GM18858 (cell line): ENCODE data around the gene SLC35A2.
A peak's percentile ranks its signal among the peaks of the same experiment; 100 is the strongest.

Experiments
- ATAC-seq: cut with Tn5 transposase; IDR thresholded peaks from one replicate; pipeline ENCODE4 v1.9.1; 2021; ENCODE audit not compliant: unreplicated experiment

SLC35A2 gene

GRCh38 chrX:48911412-48912182 lies at the start of gene SLC35A2:
Gene SLC35A2, minus strand, starts transcription at chrX:48911646. Its CDS starts 10 bp downstream, at chrX:48911636.
- peak; percentile 35 for ATAC-seq

- ATAC-seq: no peak
These were observed 48.8 kb upstream of the SLC35A2 start for GRCh38 chrX:48960291-48960690.

GRCh38 chrX:48958635-48959094 lies 47.2 kb upstream of the SLC35A2 start:
- ATAC-seq: no peak

GRCh38 chrX:48957827-48958634 lies 46.6 kb upstream of the SLC35A2 start:
- ATAC-seq: peak; percentile 81

- ATAC-seq: peak; percentile 23
These were observed 46.0 kb upstream of the SLC35A2 start, which contains the start of gene OTUD5 for GRCh38 chrX:48957477-48957826. Gene OTUD5, minus strand, starts transcription at chrX:48957607. Its CDS starts 37 bp downstream, at chrX:48957570.

- no peak for ATAC-seq
These were observed 45.4 kb upstream of the SLC35A2 start for GRCh38 chrX:48956728-48957414.

GRCh38 chrX:48948589-48948988 lies 37.1 kb upstream of the SLC35A2 start:
- no peak for ATAC-seq

GRCh38 chrX:48945517-48946348 lies 34.3 kb upstream of the SLC35A2 start:
- ATAC-seq: no peak

- no peak for ATAC-seq
These were observed 31.4 kb upstream of the SLC35A2 start for GRCh38 chrX:48942895-48943294.

- ATAC-seq: no peak
These were observed 29.0 kb upstream of the SLC35A2 start for GRCh38 chrX:48940404-48940955.

GRCh38 chrX:48939524-48940228 lies 28.2 kb upstream of the SLC35A2 start:
- no peak for ATAC-seq

- ATAC-seq: peak; percentile 43
These were observed 27.4 kb upstream of the SLC35A2 start for GRCh38 chrX:48938721-48939425.

GRCh38 chrX:48937054-48937907 lies 25.8 kb upstream of the SLC35A2 start:
- ATAC-seq: peak; percentile 37

- no peak for ATAC-seq
These were observed 25.1 kb upstream of the SLC35A2 start for GRCh38 chrX:48936429-48937053.

- ATAC-seq: no peak
These were observed 23.8 kb upstream of the SLC35A2 start for GRCh38 chrX:48935301-48935670.

GRCh38 chrX:48934581-48935300 lies 23.3 kb upstream of the SLC35A2 start:
- no peak for ATAC-seq

- ATAC-seq: peak; percentile 34
These were observed 22.3 kb upstream of the SLC35A2 start for GRCh38 chrX:48933757-48934156.
